ENCODE results near the gene SLC22A12.

The SLC22A12 gene

GRCh38 chr11:64558869-64559268 lies 32.2 kb upstream of the SLC22A12 start:
- Histone ChIP-seq H3K4me2 (ENCODE audit: low read depth, low read length, poor library complexity, severe bottlenecking) (no peak overlapping the region), H3K9ac (ENCODE audit: low read depth, low read length, poor library complexity, severe bottlenecking) (no peak overlapping the region), H3K9me2 (replicated peaks; ENCODE audit: low read depth, low read length) (no peaks in the 10 kb centered on the region), H3K4me1 (ENCODE audit: insufficient read depth, low read length, poor library complexity, severe bottlenecking) (peaks cover 18% of the 10 kb centered on the region), H3K27me3 (ENCODE audit: insufficient read depth, low read length, poor library complexity, severe bottlenecking) (no peaks in the 10 kb centered on the region), H2AFZ (ENCODE audit: low read length) (no peak overlapping the region), H3K4me3 (ENCODE audit: low read length, poor library complexity, severe bottlenecking) (no peak overlapping the region), H3K9me3 (ENCODE audit: insufficient read depth, low read depth, low read length) (no peaks in the 10 kb centered on the region), H4K20me1 (ENCODE audit: insufficient read depth, low read length, poor library complexity, severe bottlenecking) (no peaks in the 10 kb centered on the region), H3F3A (ENCODE audit: low read depth) (no peaks in the 10 kb centered on the region), H3K79me2 (ENCODE audit: insufficient read depth, low read length) (no peaks in the 10 kb centered on the region), H3K36me3 (ENCODE audit: insufficient read depth, low read length) (no peaks in the 10 kb centered on the region)
- TF ChIP-seq CTCF (conservative IDR thresholded peaks at IDR 0.05; ENCODE audit: low read length): no peak
- no peak for TF ChIP-seq EZH2phosphoT487 (IDR thresholded peaks at IDR 0.05; ENCODE audit: borderline replicate concordance)

- Histone ChIP-seq H3K36me3 (ENCODE audit: insufficient read depth, low read length) (no peaks in the 10 kb centered on the region), H3K27me3 (ENCODE audit: insufficient read depth, low read length, poor library complexity, severe bottlenecking) (no peaks in the 10 kb centered on the region), H3K79me2 (ENCODE audit: insufficient read depth, low read length) (no peaks in the 10 kb centered on the region), H3K4me3 (ENCODE audit: low read length, poor library complexity, severe bottlenecking) (no peak overlapping the region), H3K9me3 (ENCODE audit: insufficient read depth, low read depth, low read length) (no peaks in the 10 kb centered on the region), H3K9me2 (replicated peaks; ENCODE audit: low read depth, low read length) (no peaks in the 10 kb centered on the region), H3K9ac (ENCODE audit: low read depth, low read length, poor library complexity, severe bottlenecking) (no peak overlapping the region), H4K20me1 (ENCODE audit: insufficient read depth, low read length, poor library complexity, severe bottlenecking) (no peaks in the 10 kb centered on the region), H3K4me1 (ENCODE audit: insufficient read depth, low read length, poor library complexity, severe bottlenecking) (peaks cover 11% of the 10 kb centered on the region), H3F3A (ENCODE audit: low read depth) (no peaks in the 10 kb centered on the region), H2AFZ (ENCODE audit: low read length) (no peak overlapping the region), H3K4me2 (ENCODE audit: low read depth, low read length, poor library complexity, severe bottlenecking) (no peak overlapping the region)
- no peak for TF ChIP-seq CTCF (conservative IDR thresholded peaks at IDR 0.05; ENCODE audit: low read length)
- TF ChIP-seq EZH2phosphoT487 (IDR thresholded peaks at IDR 0.05; ENCODE audit: borderline replicate concordance): no peak
These were observed 31.5 kb upstream of the SLC22A12 start for GRCh38 chr11:64559351-64560138.

- no peaks in the 10 kb centered on the region for H3K36me3 ChIP-seq (ENCODE audit: insufficient read depth, low read length)
- TF ChIP-seq EZH2phosphoT487 (IDR thresholded peaks at IDR 0.05; ENCODE audit: borderline replicate concordance) (no peak), CTCF (conservative IDR thresholded peaks at IDR 0.05; ENCODE audit: low read length) (no peak)
- H3K27me3 ChIP-seq (ENCODE audit: insufficient read depth, low read length, poor library complexity, severe bottlenecking): no peaks in the 10 kb centered on the region
- H3K4me2 ChIP-seq (ENCODE audit: low read depth, low read length, poor library complexity, severe bottlenecking): no peak overlapping the region
- peaks cover 4% of the 10 kb centered on the region for H3K4me1 ChIP-seq (ENCODE audit: insufficient read depth, low read length, poor library complexity, severe bottlenecking)
- H4K20me1 ChIP-seq (ENCODE audit: insufficient read depth, low read length, poor library complexity, severe bottlenecking): no peaks in the 10 kb centered on the region
- H3K79me2 ChIP-seq (ENCODE audit: insufficient read depth, low read length): no peaks in the 10 kb centered on the region
- H3K9ac ChIP-seq (ENCODE audit: low read depth, low read length, poor library complexity, severe bottlenecking): no peak overlapping the region
- H2AFZ ChIP-seq (ENCODE audit: low read length): no peak overlapping the region
- H3K9me3 ChIP-seq (ENCODE audit: insufficient read depth, low read depth, low read length): no peaks in the 10 kb centered on the region
- no peak overlapping the region for H3K4me3 ChIP-seq (ENCODE audit: low read length, poor library complexity, severe bottlenecking)
- no peaks in the 10 kb centered on the region for H3F3A ChIP-seq (ENCODE audit: low read depth)
- no peaks in the 10 kb centered on the region for H3K9me2 ChIP-seq (replicated peaks; ENCODE audit: low read depth, low read length)
These were observed 30.8 kb upstream of the SLC22A12 start for GRCh38 chr11:64560139-64560771.

Measured in Loucy (cell line).